ENCODE measurements around the gene RAB23. TPM values are rescaled to one million over a fixed set of nuclear protein-coding genes. Genes with fewer than 3 reads are reported as not detected.
A peak's percentile ranks its signal among the peaks of the same experiment; 100 is the strongest.

Gene RAB23
- total RNA-seq, 1 donor from 2014 or later, result 4.8 TPM

- Mint-ChIP-seq H3K27ac (no peak overlapping the region), H3K4me3 (ENCODE audit: low read depth) (no peak overlapping the region), H3K4me1 (ENCODE audit: low read depth) (peaks cover 26% of the 10 kb centered on the region), H3K9me3 (no peaks in the 10 kb centered on the region), H3K27me3 (ENCODE audit: low read depth) (no peaks in the 10 kb centered on the region), H3K36me3 (ENCODE audit: low read depth) (peaks cover 7% of the 10 kb centered on the region)
- no peak for DNase-seq (ENCODE audit: low spot score)
- intact Hi-C loops (cut with micrococcal nuclease), result loop anchor here (2.0 to 10.0 kb wide), 3 partner anchors 33 to 112 kb away; partner anchors contain the start of genes BAG2 and PRIM2
Observed at GRCh38 chr6:57205550-57206328, 16.4 kb downstream of the RAB23 start.

DNA sequence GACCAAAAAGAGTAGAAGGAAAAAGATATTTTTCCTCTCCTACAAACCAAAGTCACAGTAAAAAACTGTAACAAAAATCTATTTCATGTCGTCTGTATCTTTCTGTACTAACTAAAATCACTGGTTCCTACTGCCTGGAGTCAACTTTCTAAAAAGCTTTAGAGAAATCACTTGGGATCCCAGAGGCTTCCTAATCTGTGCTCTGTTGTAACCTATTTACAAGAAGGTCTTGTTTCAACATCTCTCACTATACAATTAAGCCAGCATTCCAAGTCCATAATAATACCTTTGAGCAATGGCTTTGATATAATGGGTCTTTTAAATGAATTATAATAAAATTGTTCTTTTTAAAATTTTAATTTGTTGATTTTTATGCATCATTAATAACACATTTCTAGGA is 20.4 kb downstream of the RAB23 start:
- no peak for DNase-seq (ENCODE audit: low spot score)
- H3K9me3 Mint-ChIP-seq, result no peaks in the 10 kb centered on the region
- H3K27me3 Mint-ChIP-seq (ENCODE audit: low read depth), result no peaks in the 10 kb centered on the region
- H3K4me1 Mint-ChIP-seq (ENCODE audit: low read depth), result peaks cover 16% of the 10 kb centered on the region
- intact Hi-C loops (cut with micrococcal nuclease), result loop anchor here (10.0 kb wide), 1 partner anchor 63 kb away; no protein-coding TSS in a partner anchor
- H3K4me3 Mint-ChIP-seq (ENCODE audit: low read depth), result no peak overlapping the region
- H3K36me3 Mint-ChIP-seq (ENCODE audit: low read depth), result peaks cover 4% of the 10 kb centered on the region
- no peak overlapping the region for H3K27ac Mint-ChIP-seq

GRCh38 chr6:57198926-57199636 is 23.0 kb downstream of the RAB23 start:
- Mint-ChIP-seq H3K36me3 (ENCODE audit: low read depth) (peaks cover 6% of the 10 kb centered on the region), H3K27ac (no peak overlapping the region)
- intact Hi-C loops (cut with micrococcal nuclease), result no loop called here

DNA sequence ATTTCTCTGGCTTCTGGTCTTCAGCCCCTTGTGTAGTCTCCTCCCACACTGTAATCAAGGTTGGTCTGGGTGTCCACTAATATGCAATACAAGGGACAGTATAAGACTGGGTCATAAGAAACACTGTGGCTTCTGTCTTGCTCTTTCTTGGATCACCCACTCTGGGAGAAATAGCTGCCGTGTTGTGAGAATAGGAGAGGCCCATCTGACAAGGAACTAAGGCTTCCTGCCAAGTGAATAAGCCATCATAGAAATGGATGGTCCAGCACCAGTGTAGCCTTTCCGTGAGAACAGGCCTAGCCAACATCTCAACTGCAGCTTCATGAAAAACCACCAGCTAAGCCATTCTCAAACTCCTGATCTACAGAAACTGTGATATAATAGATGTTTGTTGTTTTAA is 26.6 kb downstream of the RAB23 start:
- no peak overlapping the region for H3K27ac Mint-ChIP-seq
- DNase-seq (ENCODE audit: low spot score), result no peak
- peaks cover 3% of the 10 kb centered on the region for H3K4me1 Mint-ChIP-seq (ENCODE audit: low read depth)
- no peaks in the 10 kb centered on the region for H3K9me3 Mint-ChIP-seq
- H3K36me3 Mint-ChIP-seq (ENCODE audit: low read depth), result peaks cover 23% of the 10 kb centered on the region
- intact Hi-C loops (cut with micrococcal nuclease), result no loop called here
- H3K27me3 Mint-ChIP-seq (ENCODE audit: low read depth), result no peaks in the 10 kb centered on the region
- no peak overlapping the region for H3K4me3 Mint-ChIP-seq (ENCODE audit: low read depth)

More at GRCh38 chr6:57198926-57199636, 23.0 kb downstream of the RAB23 start:
- Mint-ChIP-seq H3K27me3 (ENCODE audit: low read depth) (no peaks in the 10 kb centered on the region), H3K4me1 (ENCODE audit: low read depth) (peaks cover 3% of the 10 kb centered on the region), H3K9me3 (no peaks in the 10 kb centered on the region), H3K4me3 (ENCODE audit: low read depth) (no peak overlapping the region)
- DNase-seq (ENCODE audit: low spot score), result no peak

DNA sequence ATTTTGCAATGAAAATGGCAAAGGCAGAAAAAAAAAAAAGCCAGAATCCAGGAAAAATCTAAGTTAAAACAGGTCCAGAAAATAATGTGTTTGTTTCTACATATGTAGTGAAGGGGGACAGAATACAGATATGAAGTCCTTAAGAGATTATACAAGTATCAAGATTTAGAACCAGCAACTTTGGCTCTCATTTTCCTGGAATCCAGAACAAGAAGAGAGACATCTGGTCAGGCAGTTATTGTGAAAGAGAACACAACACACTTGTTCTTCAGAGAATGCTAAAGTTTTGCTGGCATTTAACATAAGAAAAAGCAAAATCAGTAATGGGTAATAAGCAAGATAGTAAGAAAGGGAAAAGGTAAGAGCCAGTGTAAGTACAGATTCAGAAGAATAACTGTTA is 28.9 kb downstream of the RAB23 start:
- no peaks in the 10 kb centered on the region for H3K27me3 Mint-ChIP-seq (ENCODE audit: low read depth)
- no peak for DNase-seq (ENCODE audit: low spot score)
- no peaks in the 10 kb centered on the region for H3K9me3 Mint-ChIP-seq
- no peaks in the 10 kb centered on the region for H3K4me1 Mint-ChIP-seq (ENCODE audit: low read depth)
- H3K4me3 Mint-ChIP-seq (ENCODE audit: low read depth), result no peak overlapping the region
- H3K36me3 Mint-ChIP-seq (ENCODE audit: low read depth), result peaks cover 33% of the 10 kb centered on the region
- no peak overlapping the region for H3K27ac Mint-ChIP-seq
- intact Hi-C loops (cut with micrococcal nuclease), result loop anchor here (5.0 kb wide), 1 partner anchor 124 kb away; the partner anchor contains the start of gene PRIM2

GRCh38 chr6:57190140-57190539 is 32.0 kb downstream of the RAB23 start:
- Mint-ChIP-seq H3K4me1 (ENCODE audit: low read depth) (peaks cover 5% of the 10 kb centered on the region), H3K4me3 (ENCODE audit: low read depth) (no peak overlapping the region), H3K9me3 (no peaks in the 10 kb centered on the region), H3K27ac (no peak overlapping the region), H3K27me3 (ENCODE audit: low read depth) (no peaks in the 10 kb centered on the region), H3K36me3 (ENCODE audit: low read depth) (peaks cover 44% of the 10 kb centered on the region)
- no peak for DNase-seq (ENCODE audit: low spot score)
- intact Hi-C loops (cut with micrococcal nuclease), result loop anchor here (5.0 kb wide), 1 partner anchor 127 kb away; the partner anchor contains the start of gene PRIM2

GRCh38 chr6:57183336-57183735 is 38.8 kb downstream of the RAB23 start:
- Mint-ChIP-seq H3K4me3 (ENCODE audit: low read depth) (no peak overlapping the region), H3K27me3 (ENCODE audit: low read depth) (no peaks in the 10 kb centered on the region), H3K9me3 (no peaks in the 10 kb centered on the region), H3K4me1 (ENCODE audit: low read depth) (peaks cover 23% of the 10 kb centered on the region), H3K27ac (no peak overlapping the region), H3K36me3 (ENCODE audit: low read depth) (peaks cover 73% of the 10 kb centered on the region)
- intact Hi-C loops (cut with micrococcal nuclease), result no loop called here
- no peak for DNase-seq (ENCODE audit: low spot score)

- intact Hi-C loops (cut with micrococcal nuclease), result no loop called here
- H3K36me3 Mint-ChIP-seq (ENCODE audit: low read depth), result peaks cover 74% of the 10 kb centered on the region
- DNase-seq (ENCODE audit: low spot score), result no peak
- no peaks in the 10 kb centered on the region for H3K9me3 Mint-ChIP-seq
- peaks cover 31% of the 10 kb centered on the region for H3K4me1 Mint-ChIP-seq (ENCODE audit: low read depth)
- H3K27ac Mint-ChIP-seq, result peak overlapping the region; percentile 39
- H3K4me3 Mint-ChIP-seq (ENCODE audit: low read depth), result no peak overlapping the region
- H3K27me3 Mint-ChIP-seq (ENCODE audit: low read depth), result no peaks in the 10 kb centered on the region
Observed at GRCh38 chr6:57182017-57182432, 40.1 kb downstream of the RAB23 start.

GRCh38 chr6:57180596-57180995 is 41.5 kb downstream of the RAB23 start:
- peaks cover 67% of the 10 kb centered on the region for H3K36me3 Mint-ChIP-seq (ENCODE audit: low read depth)
- intact Hi-C loops (cut with micrococcal nuclease), result no loop called here
- DNase-seq (ENCODE audit: low spot score), result no peak
- no peaks in the 10 kb centered on the region for H3K9me3 Mint-ChIP-seq
- H3K27ac Mint-ChIP-seq, result no peak overlapping the region
- no peak overlapping the region for H3K4me3 Mint-ChIP-seq (ENCODE audit: low read depth)
- H3K27me3 Mint-ChIP-seq (ENCODE audit: low read depth), result no peaks in the 10 kb centered on the region
- peaks cover 28% of the 10 kb centered on the region for H3K4me1 Mint-ChIP-seq (ENCODE audit: low read depth)

- no peaks in the 10 kb centered on the region for H3K27me3 Mint-ChIP-seq (ENCODE audit: low read depth)
- H3K4me1 Mint-ChIP-seq (ENCODE audit: low read depth), result peaks cover 36% of the 10 kb centered on the region
- DNase-seq (ENCODE audit: low spot score), result no peak
- H3K36me3 Mint-ChIP-seq (ENCODE audit: low read depth), result peaks cover 58% of the 10 kb centered on the region
- H3K27ac Mint-ChIP-seq, result no peak overlapping the region
- intact Hi-C loops (cut with micrococcal nuclease), result loop anchor here (10.0 kb wide), 1 partner anchor 223 kb away; the partner anchor contains the start of gene BEND6
- no peaks in the 10 kb centered on the region for H3K9me3 Mint-ChIP-seq
- H3K4me3 Mint-ChIP-seq (ENCODE audit: low read depth), result no peak overlapping the region
Observed at GRCh38 chr6:57177545-57178265, 44.4 kb downstream of the RAB23 start.

DNA sequence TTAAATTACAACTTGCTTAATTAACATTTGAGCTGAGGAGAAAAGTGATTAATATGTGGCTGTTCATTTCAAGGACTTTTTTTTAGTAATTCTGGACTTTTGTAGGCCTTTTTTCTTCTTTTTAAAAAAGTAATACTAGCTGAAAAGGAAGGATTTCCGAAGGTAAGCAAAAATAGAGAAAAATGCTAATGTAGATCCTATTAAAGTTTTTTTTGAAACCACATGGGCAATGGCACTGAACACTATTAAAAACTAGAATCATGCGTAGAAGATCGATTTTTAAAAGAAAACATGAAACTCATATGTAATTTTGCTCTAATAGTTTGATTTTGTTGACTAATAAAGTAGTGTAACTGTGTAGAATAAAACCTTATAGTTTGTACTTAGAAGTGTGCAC is 47.6 kb downstream of the RAB23 start:
- intact Hi-C loops (cut with micrococcal nuclease), result loop anchor here (10.0 kb wide), 1 partner anchor 220 kb away; the partner anchor contains the start of gene BEND6
- Mint-ChIP-seq H3K4me3 (ENCODE audit: low read depth) (peak overlapping the region; percentile 97), H3K27ac (no peak overlapping the region), H3K4me1 (ENCODE audit: low read depth) (peaks cover 40% of the 10 kb centered on the region), H3K36me3 (ENCODE audit: low read depth) (peaks cover 30% of the 10 kb centered on the region), H3K9me3 (no peaks in the 10 kb centered on the region), H3K27me3 (ENCODE audit: low read depth) (no peaks in the 10 kb centered on the region)
- no peak for DNase-seq (ENCODE audit: low spot score)

GRCh38 chr6:57173886-57174510 is 48.1 kb downstream of the RAB23 start:
- peak overlapping the region; percentile 97 for H3K4me3 Mint-ChIP-seq (ENCODE audit: low read depth)
- intact Hi-C loops (cut with micrococcal nuclease), result loop anchor here (2.0 to 10.0 kb wide), 2 partner anchors 33 to 219 kb away; partner anchors contain the start of gene BEND6
- H3K4me1 Mint-ChIP-seq (ENCODE audit: low read depth), result peaks cover 36% of the 10 kb centered on the region
- peak overlapping the region; percentile 90 for H3K27ac Mint-ChIP-seq
- no peaks in the 10 kb centered on the region for H3K27me3 Mint-ChIP-seq (ENCODE audit: low read depth)
- no peak for DNase-seq (ENCODE audit: low spot score)
- peaks cover 26% of the 10 kb centered on the region for H3K36me3 Mint-ChIP-seq (ENCODE audit: low read depth)
- no peaks in the 10 kb centered on the region for H3K9me3 Mint-ChIP-seq
